ENCODE results near the gene SRGAP3.

DNA sequence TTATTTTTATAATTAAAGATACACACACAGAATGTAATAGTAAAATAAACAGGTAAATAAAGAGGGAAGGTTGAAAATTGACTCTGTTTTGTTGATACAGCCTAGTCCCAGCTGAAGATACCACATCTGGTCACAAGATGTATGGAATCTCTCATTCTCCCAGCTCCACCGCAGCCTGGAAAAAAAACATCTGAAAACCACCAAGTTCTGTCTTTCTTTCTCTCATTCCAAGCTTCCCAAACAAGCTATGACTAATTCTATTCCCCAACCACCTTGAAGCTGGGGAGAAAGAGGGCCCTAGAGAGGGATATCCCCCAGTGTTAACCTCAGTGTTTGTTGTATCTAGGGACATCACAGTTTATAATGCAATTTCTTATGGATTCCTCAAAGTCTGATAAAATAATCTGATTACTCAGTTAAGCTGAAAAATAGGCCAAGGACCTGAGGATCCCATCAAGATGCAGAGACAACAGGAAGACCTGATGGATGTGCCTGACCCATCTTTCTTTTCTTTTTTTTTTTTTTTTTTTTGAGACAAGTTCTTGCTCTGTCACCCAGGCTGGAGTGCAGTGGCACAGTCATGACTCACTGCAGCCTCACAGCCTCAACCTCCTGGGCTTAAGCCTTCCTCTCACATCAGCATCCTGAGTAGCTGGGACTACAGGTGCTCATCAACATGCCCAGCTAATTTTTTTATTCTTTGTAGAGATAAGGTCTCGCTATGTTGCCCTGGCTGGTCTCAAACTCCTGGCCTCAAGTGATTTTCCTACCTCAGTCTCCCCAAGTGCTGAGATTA, 38.1 kb downstream of the SRGAP3 start:
- TF ChIP-seq CTCF (IDR thresholded peaks at IDR 0.05) (no peak), POLR2A (IDR thresholded peaks at IDR 0.05) (no peak)

Data from body of pancreas (tissue), 4 donors.